Suppressor macrophage treated with lipopolysaccharide for 4 hours (primary cell): ENCODE results near the gene IAPP.
"Not testable (repeated sequence)": the region's sequence is repeated elsewhere in the genome, so short reads cannot be mapped to it uniquely, and the experiment has no call there.

Source experiments
- DNase-seq: peaks from one replicate; pipeline ENCODE4 v3.0.0-alpha.2; 2020

The IAPP gene

DNA sequence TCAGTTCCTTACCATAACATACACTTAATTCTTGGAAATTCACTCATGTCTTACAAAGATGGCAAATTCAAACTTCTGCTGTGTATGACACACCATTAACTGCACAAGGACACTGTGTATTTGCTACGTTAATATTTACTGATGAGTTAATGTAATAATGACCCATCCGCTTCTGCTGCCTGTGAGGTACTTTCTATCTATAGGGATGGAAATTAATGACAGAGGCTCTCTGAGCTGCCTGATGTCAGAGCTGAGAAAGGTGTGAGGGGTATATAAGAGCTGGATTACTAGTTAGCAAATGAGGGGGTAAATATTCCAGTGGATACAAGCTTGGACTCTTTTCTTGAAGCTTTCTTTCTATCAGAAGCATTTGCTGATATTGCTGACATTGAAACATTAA is at the start of gene IAPP:
Gene IAPP (plus strand): TSS at position 301 of the 400 bp plus-strand sequence. CDS start 450 bp downstream, outside the sequence.
- DNase-seq, result no peak

DNA sequence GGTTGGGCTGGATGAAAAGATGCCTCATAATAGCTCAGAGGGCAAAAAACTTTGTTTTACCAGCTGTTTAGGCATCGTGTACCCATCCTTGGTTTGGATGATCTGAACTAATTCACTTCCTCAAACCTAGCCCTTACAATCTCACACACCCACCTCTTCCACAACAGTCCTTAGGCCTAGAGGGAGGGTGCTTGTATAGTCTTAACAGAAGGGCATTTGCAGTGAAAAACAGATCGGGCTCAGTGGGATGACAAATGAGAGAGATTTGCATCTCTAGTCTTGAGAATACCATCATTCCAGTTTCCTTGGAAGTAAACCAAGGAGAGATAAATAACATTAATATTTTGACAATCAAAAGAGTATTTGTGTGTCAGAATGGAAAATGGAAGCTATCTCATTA is 49.0 kb upstream of the IAPP start:
- no peak for DNase-seq

DNA sequence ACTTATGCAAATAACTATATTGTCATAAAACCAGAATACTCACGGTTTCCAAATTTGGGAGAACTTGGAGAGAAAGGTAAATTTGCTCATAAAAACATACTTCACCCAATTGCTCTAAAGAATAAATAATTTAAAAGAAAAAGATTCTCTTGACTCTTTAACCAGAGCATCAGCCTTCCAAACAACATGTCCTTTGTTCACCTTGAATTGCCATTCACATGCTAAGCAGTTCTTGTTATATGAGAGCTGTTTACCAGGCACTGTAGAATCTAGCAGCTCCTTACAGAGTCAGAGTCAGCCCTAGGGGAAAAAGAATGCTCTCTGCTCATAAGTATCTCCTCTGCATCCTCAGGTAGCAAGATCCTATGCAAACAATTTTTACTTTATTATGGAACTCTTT is 48.2 kb upstream of the IAPP start:
- no peak for DNase-seq

DNA sequence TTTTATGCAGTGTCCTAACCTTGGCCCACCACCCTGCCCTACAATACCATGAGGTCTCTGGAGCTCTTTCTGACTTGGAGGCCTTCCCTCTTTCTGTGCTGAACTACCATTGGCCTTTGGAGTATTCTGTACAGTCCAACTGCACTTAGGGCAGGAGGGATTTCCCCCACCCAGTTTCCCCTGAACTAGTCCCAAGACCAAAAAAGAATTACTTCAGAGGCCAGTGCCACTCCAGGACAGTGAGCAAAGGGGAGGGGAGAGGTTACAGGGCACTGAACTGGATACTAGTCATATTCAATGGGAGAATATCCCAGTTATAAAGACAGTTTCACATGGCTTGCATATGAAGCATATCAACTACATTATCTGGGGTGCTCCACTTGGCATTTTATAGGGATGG is 44.1 kb upstream of the IAPP start:
- no peak for DNase-seq

DNA sequence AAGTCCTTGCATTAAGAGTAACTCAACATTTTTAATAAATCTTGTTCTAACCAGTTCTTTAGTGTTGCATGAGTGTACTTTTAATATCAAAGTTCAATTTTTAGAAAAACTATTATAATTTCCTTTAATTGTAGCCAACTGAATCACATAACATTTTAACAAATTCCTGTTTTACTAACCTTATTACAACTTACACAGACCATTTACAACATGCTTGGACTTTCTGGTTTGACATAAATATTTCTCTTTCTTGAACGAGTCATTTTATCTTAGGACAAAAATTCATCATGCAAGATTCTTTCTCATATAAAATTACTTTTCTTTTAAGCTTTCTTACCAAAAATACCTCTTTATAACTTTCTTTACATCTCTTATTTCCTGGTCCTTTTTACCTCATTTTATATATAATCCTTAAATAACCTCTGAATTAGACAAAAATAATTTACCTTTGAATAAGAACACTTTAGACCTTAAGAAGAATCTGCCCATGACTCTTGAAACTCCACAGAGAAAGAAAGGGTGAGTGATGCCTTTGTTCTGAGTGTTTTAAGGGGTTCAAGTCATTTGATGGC is 41.9 kb upstream of the IAPP start:
- DNase-seq, result no peak

DNA sequence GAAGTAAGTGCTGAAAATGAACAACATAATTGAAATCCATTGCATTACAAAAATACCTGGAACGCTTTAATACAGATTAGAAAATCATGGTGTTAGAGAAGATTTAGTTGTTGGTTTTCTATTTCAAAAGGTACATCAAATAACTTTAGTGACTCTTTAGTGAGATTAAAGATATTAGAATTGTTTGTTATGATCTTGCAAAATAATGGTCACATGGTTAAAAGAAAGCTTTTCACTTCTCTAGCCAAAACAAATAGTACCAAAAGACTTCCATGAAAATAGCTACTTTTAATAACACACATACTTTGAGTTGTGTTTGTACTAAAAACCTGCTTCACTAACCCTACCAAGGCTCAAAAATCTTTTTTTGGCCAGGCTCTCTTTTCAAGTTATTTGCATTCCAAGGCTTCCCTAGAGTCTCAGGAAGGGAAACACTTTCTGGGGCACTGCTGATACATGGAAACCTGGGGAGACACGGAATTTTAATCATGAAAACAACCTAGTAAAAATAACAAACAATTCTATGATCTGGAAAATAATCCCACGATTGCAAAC is 37.9 kb upstream of the IAPP start, which contains the start of gene SLCO1A2:
Gene SLCO1A2 (minus strand): TSS at position 147 of the 555 bp plus-strand sequence. CDS start 270 bp downstream, outside the sequence.
- no peak for DNase-seq

DNA sequence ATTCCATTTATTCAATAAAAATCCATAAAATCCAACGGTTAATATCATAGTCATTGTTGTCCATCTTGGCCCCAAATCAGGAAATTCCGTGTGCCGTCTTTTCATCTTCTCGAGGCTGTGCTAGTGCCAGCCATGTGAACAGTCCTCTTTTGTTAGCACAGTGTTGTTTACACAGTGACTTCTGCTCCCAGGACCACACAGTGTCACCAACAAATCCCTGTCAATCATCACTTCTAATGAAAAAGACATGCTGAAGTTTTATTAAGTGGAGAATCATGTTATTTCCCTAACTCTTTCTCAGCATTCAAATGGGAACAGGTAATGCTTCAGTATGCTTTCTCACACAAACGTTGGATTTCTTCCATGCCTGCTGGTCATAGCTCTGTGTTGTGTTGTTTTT is 36.0 kb upstream of the IAPP start:
- no peak for DNase-seq

DNA sequence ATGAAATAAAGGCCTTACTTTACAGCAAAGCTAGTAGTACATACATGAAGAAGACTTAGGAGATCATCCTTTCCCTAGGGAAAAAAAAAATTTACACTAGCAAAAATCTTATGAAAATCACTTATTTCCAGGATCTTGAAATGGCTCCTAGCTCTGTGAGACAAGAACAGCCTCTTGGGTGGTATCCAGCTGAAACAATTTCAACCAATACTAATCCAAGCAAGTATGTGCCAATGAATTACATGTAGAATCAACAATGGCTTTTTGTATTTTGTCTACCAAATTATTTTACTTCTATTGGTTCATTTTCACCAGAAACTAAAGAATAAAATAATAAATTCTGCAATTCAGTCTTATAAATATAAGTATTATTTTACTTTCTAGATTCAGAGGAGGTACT is 35.2 kb upstream of the IAPP start:
- no peak for DNase-seq

DNA sequence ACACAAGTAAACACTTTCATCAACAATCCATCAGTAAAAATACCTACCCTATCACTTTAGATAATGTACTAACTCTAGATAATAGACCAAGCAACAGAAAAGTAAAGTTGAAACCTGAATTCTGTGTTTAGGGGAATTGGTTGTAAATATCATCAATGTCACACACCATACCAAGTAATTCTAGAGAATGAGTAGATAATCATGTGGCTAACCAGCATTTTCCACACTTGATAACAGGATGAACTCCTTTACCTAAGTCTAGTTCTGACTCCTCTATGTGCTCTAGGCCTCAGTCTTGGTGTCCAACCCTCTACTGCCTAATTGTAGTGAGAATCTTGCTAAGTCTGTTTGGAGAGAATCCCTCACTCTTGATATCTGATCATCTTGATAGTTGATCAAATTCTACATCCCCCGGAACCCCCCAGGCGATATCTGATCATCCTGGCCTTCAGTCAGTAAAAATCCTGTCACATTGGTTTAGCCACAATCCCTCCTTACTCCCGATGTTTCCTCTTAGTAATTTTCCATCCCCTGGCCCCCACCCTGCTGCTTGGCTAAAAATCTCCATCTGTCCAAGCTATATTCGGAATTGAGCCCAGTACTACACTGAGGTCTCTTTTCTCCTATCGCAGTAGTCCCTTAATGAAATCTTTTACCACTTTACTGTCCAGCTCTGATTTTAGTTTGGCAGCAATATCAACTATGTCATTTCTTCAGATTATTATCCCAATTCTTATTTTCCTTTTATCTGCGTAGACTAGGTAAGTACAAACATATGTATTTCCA is 34.5 kb upstream of the IAPP start:
- DNase-seq, result no peak

DNA sequence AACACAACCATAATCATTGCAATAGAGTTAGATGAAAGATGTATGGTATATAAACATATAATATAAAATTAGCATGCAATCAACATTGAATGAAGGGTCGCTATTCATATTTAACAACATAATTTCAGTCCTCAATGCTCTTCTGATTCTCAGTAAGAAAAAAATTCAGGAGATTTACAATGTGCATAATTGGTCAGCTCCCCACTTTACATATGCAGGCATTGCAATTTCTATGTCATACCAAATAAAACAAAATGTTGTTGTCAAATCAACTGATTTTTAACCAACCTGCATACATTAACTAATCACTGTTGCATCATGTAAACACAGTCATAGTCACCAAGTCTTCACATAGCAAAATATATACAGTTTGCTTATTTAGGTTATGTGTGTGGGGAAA is 32.8 kb upstream of the IAPP start:
- DNase-seq, result no peak

DNA sequence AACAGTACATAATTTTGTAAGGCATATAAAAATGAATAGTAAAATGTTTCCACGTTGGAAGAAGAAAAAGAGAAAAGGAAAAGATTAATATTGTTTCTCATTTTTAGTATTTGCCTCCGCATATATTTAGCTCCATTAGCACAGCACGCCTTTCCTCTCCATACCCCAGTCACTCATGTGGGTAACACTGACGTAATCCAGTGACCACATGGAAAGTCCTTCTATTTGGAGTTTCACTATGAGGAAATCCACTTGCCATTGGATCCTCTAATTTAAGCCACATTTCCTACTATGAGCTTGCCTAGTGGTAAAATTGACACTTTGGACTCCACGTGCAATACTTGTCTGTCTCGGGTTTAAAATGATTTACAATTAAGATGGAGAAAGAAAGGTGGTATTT is 32.3 kb upstream of the IAPP start:
- DNase-seq, result peak; percentile 3

DNA sequence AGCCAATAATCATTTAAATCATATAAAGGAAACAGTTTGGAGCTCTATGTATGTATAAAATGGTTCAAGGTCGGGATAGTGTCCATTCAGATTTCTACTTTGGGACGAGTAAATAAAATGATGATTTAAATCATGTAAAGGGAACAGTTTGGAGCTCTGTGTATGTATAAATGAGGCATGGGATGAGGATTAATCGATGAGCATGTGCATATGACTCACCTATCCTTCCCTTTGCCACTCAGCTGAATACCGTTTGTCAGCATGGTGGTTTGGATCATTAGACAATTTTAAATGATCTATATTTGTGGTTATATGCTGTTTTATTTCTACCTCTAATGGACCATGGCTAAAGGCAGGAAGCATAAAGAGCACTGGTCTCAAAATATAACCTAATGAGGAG is 30.9 kb upstream of the IAPP start:
- DNase-seq, result no peak

DNA sequence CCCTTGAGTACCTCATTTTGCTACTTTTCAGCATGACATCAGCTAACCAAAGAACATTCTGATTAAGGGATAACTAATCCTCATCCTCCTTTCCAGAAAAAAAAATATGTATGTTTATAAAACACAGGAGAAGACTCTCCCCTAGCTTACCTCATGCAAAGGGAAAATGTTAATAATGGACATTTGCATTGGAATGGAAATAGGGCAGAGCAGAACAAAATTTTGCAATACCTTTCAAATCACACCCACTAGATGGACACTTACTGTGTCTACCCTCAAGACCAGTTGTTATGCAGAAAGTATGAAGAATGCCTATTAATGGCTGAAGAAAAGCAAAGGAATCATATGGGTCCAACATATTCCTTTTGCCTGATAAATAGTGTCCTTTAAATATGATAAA is 29.1 kb upstream of the IAPP start:
- DNase-seq, result no peak

DNA sequence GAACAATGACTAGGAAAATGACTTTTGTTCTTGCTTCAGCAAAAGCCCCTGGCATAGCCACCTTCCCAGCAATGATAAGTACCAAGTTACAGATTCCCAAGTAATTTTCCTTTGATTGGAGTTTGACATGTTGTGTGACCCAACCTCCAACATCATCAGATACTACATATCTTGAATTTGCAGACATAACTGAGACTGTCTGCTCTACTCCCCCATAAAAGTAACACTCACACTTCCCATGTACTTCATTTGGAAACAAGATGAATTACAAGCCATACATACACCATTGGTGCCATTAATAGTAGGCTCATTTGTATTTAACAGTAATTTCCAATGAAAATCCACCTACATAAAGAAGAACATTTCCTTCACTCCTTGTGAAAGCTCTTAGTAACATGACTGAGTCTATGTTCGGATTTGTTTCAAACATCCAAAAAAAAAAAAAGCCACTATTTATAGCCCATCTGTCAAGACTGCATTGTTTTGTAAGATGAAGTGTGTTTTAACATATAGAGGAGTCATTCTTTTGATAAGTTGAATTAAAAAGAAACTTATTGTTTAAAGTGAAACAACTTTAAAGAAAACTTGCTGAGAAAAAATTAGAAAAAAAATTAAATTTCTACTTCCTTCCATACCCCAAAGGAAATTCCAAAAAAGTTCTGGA is 26.0 kb upstream of the IAPP start:
- no peak for DNase-seq

DNA sequence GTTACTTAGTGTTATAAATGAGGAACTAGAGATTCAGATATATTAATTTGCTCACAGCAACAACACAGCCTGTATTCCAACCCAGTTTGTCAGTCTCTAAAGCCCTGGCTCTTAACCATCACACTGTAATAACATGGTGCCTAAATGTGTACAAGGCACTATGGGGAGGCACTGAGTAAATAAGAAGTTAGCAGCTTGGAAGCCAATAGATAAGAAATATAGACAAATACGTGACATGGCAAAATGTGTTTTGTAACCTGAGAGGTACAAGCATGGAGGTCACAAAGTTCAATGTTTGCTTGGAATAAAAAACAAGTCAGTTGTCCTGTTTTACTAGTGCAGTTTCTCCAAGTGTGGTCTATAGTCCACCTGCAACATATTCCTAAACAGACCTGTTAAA is 21.7 kb upstream of the IAPP start:
- DNase-seq, result no peak

DNA sequence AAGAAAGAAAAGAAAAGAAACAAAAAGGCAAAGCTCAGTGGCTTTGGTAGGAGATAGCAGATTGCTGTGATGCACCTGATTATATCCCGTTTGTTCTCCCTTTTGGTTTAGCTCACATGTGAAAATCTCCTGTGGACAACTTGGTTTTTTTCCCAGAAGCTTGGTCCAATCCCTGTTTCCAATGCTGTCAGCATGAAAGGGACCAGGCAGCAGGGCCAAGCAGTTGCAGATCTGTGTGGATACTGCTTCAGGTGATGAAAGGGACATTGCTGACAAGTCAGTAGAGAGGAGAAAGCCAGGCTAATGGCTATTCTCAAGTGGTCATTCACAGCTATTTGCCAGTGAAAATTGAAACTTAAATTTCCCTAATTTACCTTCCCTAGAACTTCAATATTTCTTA is 19.2 kb upstream of the IAPP start:
- no peak for DNase-seq

DNA sequence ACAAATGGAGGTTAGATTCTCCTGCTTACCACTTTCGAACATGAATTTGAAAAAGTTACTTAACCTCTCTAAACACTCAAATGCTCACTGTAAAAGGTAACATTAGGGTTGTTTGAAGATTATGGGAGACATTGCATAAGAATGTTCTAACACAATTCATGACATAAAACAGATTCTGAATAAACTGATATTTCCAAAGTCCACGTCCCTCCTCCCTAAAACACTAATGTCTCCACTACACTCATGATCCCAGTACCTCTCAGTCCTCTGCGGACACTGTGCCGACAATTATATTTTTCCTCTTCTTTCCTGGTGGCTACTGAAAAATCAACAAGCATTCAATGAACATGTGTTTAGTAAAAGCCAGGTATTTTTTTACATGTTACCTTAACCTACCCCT is 18.8 kb upstream of the IAPP start:
- no peak for DNase-seq

DNA sequence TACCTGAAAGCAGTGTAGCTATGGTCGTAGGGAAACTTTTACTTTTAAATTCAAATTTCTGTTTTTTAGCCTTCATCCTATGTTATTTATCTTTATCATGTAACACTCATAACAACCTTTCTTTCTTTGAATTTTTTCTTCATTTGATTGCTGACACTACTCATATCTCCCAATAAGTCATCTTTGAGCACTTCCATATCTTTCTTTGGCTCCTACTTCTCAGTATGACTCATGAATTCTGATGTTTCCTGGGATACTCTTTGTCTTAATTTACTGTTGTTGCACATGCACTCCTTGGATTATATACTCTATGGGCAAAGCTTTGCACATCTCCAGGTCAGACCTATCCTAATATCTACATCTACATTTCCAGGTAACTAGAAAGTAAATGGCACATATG is 18.1 kb upstream of the IAPP start:
- DNase-seq, result no peak

DNA sequence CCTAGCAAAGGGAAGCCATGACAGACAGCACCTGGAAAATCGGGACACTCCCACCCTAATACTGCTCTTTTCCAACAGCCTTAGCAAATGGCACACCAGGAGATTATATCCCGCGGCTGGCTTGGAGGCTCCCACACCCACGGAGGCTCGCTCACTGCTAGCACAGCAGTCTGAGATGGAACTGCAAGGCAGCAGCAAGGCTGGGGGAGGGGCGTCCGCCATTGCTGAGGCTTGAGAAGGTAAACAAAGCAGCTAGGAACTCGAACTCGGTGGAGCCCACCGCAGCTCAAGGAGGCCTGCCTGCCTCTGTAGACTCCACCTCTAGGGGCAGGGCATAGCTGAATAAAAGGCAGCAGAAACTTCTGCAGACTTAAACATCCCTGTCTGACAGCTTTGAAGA is 12.1 kb upstream of the IAPP start:
- DNase-seq, result not testable (repeated sequence)

DNA sequence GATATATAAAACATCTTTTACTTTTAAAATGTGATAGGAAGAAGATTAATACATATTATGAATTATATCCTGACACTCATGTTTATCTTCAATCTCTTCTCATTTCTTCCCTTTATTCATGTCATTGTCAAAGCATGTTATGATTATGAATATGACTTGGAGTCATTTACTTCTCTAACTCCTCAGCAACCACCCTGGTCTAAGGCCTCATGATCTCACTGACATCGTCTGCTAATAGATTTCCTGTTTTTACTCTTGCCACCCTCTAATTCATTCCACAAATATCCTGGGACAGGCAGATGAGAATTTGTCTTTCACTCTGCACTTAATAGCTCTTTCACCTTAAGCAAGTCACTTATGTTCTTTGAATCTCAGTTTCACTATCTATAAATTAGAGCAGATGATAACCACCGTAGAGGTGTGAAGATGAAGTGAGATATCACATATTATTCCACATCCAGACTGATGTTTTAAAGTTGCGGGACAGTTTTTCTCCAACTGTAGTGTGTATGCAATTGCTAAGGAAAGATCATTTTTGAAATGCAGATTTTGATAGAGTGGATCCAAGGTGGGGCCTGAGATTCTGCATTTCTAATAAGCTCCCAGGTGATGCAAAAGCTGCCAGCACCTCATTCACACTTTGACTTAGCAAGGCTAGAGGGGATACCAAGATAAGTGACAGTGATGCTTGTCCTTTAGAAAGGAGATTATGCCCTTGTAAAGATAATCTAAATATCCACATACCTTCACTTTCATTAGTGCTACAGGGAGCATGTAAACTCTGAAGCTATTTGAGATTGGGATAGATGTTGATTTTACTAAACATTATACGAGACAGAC is 3.3 kb upstream of the IAPP start:
- DNase-seq, result no peak

DNA sequence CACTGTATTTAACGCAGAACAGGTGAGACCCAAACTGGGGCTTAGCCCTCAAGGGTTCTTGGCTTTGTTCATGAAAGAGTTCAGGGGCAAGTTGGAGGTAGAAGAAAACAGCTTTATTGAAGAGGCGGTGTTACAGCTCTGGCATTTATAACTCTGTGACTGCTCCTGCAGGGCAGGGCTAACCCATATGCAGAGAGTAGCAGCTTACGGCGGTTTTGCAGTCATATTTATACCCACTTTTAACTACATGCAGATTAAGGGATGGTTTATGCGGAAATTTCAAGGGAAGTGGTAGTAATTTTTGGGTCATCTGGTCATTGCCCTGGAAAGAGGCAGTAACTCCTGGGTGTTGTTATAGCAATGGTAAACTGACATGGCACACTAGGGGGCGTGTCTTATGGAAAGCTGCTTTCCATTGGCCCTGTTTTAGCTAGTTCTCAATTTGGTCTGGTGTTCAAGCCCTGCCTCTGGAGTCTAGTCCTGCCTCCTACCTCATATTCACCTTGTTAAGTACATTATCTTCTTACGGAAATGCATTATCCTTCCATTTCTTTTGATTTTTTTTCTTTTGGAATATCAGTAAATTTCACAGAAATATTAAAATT is 1.8 kb upstream of the IAPP start:
- no peak for DNase-seq

DNA sequence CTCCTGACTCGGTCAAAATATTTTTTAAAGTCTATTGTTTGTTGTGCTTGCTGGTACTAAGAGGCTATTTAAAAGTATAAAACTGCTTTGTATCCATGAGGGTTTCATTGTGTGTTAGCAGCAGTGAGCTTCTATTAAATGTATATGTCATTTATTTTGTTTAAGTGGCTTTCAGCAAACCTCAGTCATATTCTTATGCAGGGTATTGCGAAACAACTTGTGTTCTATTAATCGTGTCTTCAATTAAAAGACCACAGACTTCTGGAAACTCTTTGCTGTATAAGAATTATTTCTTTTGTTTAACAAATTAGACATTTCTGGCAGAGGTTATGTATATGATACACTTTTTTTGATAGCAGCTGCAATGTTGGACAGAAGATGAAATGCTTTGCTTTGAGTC is 6.5 kb downstream of the IAPP start:
- no peak for DNase-seq

DNA sequence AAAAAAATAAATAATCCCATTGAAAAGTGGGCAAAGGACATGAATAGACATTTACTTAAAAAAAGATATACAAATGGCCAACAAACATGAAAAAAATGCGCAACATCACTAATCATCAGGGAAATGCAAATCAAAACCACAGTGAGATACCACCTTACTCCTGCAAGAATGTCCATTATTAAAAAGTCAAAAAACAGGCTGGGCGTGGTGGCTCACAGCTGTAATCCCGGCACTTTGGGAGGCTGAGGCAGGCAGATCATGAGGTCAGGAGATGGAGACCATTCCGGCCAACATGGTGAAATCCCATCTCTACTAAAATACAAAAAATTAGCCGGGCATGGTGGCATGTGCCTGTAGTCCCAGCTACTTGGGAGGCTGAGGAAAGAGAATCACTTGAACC is 8.6 kb downstream of the IAPP start:
- not testable (repeated sequence) for DNase-seq
